Measurements from ENCODE around the gene CTRB1. TPM values are rescaled to one million over a fixed set of nuclear protein-coding genes. Genes with fewer than 3 reads are reported as not detected.

Gene CTRB1
- total RNA-seq, 1 donor from 2014 or later, result not detected

GRCh38 chr16:75251280-75252048, 32.7 kb downstream of the CTRB1 start, which contains the start of gene BCAR1:
Gene BCAR1, minus strand, starts transcription at chr16:75251624. Its CDS starts 142 bp downstream, at chr16:75251482.
- H3K27me3 Mint-ChIP-seq (ENCODE audit: low read depth), result no peaks in the 10 kb centered on the region
- no peaks in the 10 kb centered on the region for H3K36me3 Mint-ChIP-seq
- TF ChIP-seq, protein P1, sequence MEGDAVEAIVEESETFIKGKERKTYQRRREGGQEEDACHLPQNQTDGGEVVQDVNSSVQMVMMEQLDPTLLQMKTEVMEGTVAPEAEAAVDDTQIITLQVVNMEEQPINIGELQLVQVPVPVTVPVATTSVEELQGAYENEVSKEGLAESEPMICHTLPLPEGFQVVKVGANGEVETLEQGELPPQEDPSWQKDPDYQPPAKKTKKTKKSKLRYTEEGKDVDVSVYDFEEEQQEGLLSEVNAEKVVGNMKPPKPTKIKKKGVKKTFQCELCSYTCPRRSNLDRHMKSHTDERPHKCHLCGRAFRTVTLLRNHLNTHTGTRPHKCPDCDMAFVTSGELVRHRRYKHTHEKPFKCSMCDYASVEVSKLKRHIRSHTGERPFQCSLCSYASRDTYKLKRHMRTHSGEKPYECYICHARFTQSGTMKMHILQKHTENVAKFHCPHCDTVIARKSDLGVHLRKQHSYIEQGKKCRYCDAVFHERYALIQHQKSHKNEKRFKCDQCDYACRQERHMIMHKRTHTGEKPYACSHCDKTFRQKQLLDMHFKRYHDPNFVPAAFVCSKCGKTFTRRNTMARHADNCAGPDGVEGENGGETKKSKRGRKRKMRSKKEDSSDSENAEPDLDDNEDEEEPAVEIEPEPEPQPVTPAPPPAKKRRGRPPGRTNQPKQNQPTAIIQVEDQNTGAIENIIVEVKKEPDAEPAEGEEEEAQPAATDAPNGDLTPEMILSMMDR (IDR thresholded peaks at IDR 0.05; ENCODE audit: unreplicated experiment), result no peak
- peak within 1 kb of the TSS; percentile 80 for H3K4me3 Mint-ChIP-seq
- DNase-seq (ENCODE audit: low spot score in 2 of 2, unreplicated experiment in 2 of 2), result peak; percentile 85 to 87
- H3K27ac Mint-ChIP-seq, result peak within 1 kb of the TSS; percentile 93
- no peaks in the 10 kb centered on the region for H3K9me3 Mint-ChIP-seq
- H3K4me1 Mint-ChIP-seq, result peaks cover 73% of the 10 kb centered on the region

DNA sequence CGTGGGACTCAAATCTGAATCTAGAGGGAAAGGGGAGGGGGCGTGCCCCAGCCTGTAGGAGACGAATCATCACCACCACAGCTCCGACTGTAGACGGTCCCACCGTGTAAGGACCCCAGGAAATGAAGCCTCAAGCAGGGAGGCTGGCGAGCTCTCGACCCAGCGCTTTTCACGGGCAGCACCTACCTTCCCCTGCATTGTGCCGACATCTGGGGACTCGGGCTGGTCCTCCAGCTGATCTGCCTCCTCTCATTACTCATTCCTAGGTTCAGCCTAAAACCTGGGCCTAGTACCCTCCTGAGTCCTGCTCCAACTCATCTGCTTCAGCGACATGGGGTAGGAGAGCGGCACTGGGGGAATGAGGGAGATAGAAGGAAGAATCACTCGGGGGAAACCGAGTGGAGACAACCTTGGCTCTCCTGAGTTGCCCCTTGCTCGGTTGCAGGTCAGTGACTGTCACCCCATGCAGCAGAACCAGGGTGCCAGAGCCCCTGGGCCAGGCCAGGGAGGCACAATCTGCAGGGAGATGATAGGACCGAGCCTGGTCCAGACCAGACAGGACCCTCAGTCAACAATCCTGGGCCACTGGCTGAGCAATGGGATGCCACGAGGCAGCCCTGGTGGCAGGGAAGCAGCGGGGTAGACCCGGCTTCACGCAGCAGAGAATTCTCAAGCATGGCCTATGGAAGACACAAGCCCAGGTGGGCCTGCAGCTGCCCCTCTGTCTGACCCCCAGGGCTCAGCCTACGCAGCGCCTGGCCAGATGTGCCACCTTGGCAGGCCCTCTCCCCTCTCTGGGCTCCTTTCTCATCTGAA, 33.5 kb downstream of the CTRB1 start:
- TF ChIP-seq, protein P1 (IDR thresholded peaks at IDR 0.05; ENCODE audit: unreplicated experiment), result no peak
- no peaks in the 10 kb centered on the region for H3K27me3 Mint-ChIP-seq (ENCODE audit: low read depth)
- no peaks in the 10 kb centered on the region for H3K36me3 Mint-ChIP-seq
- H3K4me1 Mint-ChIP-seq, result peaks cover 74% of the 10 kb centered on the region
- H3K4me3 Mint-ChIP-seq, result peak overlapping the region; percentile 67
- DNase-seq (ENCODE audit: low spot score in 2 of 2, unreplicated experiment in 2 of 2), result no peak
- H3K9me3 Mint-ChIP-seq, result no peaks in the 10 kb centered on the region
- peak overlapping the region; percentile 93 for H3K27ac Mint-ChIP-seq

- DNase-seq (ENCODE audit: low spot score in 2 of 2, unreplicated experiment in 2 of 2), result peak in 1 of 2 experiments; percentile 16
- Mint-ChIP-seq H3K36me3 (no peaks in the 10 kb centered on the region), H3K4me3 (peak overlapping the region; percentile 46), H3K27ac (peak overlapping the region; percentile 91), H3K9me3 (no peaks in the 10 kb centered on the region), H3K4me1 (peaks cover 77% of the 10 kb centered on the region), H3K27me3 (ENCODE audit: low read depth) (no peaks in the 10 kb centered on the region)
- TF ChIP-seq, protein P1 (IDR thresholded peaks at IDR 0.05; ENCODE audit: unreplicated experiment), result no peak
These were observed 34.4 kb downstream of the CTRB1 start for GRCh38 chr16:75252946-75253911.

- Mint-ChIP-seq H3K4me1 (peaks cover 80% of the 10 kb centered on the region), H3K9me3 (no peaks in the 10 kb centered on the region), H3K27ac (peak overlapping the region; percentile 94), H3K4me3 (no peak overlapping the region), H3K36me3 (no peaks in the 10 kb centered on the region), H3K27me3 (ENCODE audit: low read depth) (no peaks in the 10 kb centered on the region)
- no peak for DNase-seq (ENCODE audit: low spot score in 2 of 2, unreplicated experiment in 2 of 2)
- TF ChIP-seq, protein P1 (IDR thresholded peaks at IDR 0.05; ENCODE audit: unreplicated experiment), result no peak
These were observed 35.6 kb downstream of the CTRB1 start for GRCh38 chr16:75254359-75254837.

DNA sequence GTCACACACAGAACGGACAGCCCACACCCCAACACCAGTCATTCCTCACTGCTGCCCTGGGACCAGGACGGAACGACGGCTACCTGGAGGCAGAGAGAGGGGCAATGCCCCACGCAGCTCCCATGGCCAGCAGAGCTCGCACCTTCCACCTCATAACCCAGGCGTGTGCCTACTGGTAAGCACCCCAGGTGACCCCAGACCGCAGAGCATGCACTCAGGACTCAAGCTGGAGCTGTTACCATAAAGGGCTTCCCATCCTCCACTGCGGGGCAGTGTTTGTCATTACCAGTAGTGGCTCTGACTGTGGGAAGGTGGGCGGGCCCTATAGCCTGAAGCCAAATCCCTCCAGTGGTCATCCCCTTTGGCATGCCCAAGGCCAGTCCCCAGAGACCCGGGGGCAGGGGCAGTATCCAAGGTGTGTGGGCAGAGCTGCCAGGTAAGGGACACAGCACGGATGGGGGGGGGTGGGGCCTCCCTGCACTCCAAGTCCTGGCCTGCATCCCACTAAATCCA, 37.3 kb downstream of the CTRB1 start:
- Mint-ChIP-seq H3K9me3 (no peaks in the 10 kb centered on the region), H3K27me3 (ENCODE audit: low read depth) (no peaks in the 10 kb centered on the region), H3K4me1 (peaks cover 76% of the 10 kb centered on the region), H3K36me3 (no peaks in the 10 kb centered on the region), H3K27ac (peak overlapping the region; percentile 94), H3K4me3 (no peak overlapping the region)
- TF ChIP-seq, protein P1 (IDR thresholded peaks at IDR 0.05; ENCODE audit: unreplicated experiment), result no peak
- DNase-seq (ENCODE audit: low spot score in 2 of 2, unreplicated experiment in 2 of 2), result no peak
